WTC11 (cell line): ENCODE results near the gene GET4.

Experiments used
- ATF2 ChIP-seq: sonication (generic); formaldehyde crosslinking; IDR thresholded peaks from 2 replicates; pipeline ENCODE4 v1.8.1; 2022; ENCODE audit warnings: low read depth, missing genetic modification reagents, borderline replicate concordance
- CREB1 ChIP-seq: sonication (generic); formaldehyde crosslinking; IDR thresholded peaks from 2 replicates; pipeline ENCODE4 v1.8.0; 2023; ENCODE audit warnings: mild to moderate bottlenecking, missing genetic modification reagents
- ELF4 ChIP-seq: sonication (generic); formaldehyde crosslinking; IDR thresholded peaks from 2 replicates; pipeline ENCODE4 v1.8.1; 2022; ENCODE audit warnings: low read depth, mild to moderate bottlenecking, moderate library complexity, missing genetic modification reagents
- EMX1 ChIP-seq: fragments of 250-450 bp; sonication (Bioruptor Pico); IDR thresholded peaks from 2 replicates; pipeline ENCODE4 v1.8.0; 2021; ENCODE audit warnings: mild to moderate bottlenecking
- FOXJ3 ChIP-seq: sonication (generic); formaldehyde crosslinking; IDR thresholded peaks from 2 replicates; pipeline ENCODE4 v1.9.0; 2021; ENCODE audit warnings: missing genetic modification reagents, mild to moderate bottlenecking, borderline replicate concordance
- NR2C2 ChIP-seq: sonication (generic); formaldehyde crosslinking; IDR thresholded peaks from 2 replicates; pipeline ENCODE4 v1.8.0; 2022; ENCODE audit warnings: mild to moderate bottlenecking, missing genetic modification reagents
- PRRX2 ChIP-seq: fragments of 250-450 bp; sonication (Bioruptor Pico); IDR thresholded peaks from 2 replicates; pipeline ENCODE4 v1.8.0; 2021; ENCODE audit warnings: mild to moderate bottlenecking
- SMAD3 ChIP-seq: sonication (generic); formaldehyde crosslinking; IDR thresholded peaks from 2 replicates; pipeline ENCODE4 v1.8.0; 2022; ENCODE audit warnings: missing genetic modification reagents, mild to moderate bottlenecking, borderline replicate concordance
- ZNF121 ChIP-seq: sonication (generic); formaldehyde crosslinking; IDR thresholded peaks from 2 replicates; pipeline ENCODE4 v1.8.0; 2023; ENCODE audit warnings: missing genetic modification reagents
- ZNF263 ChIP-seq: sonication (generic); formaldehyde crosslinking; IDR thresholded peaks from 2 replicates; pipeline ENCODE4 v1.8.1; 2022; ENCODE audit warnings: low read depth, mild to moderate bottlenecking, moderate library complexity, missing genetic modification reagents
- TF ChIP-seq, protein P1 (sequence below): fragments of 200-600 bp; IDR thresholded peaks from 2 replicates; pipeline ENCODE4 v1.8.0; 2022; ENCODE audit warnings: antibody characterized with exemption
- TF ChIP-seq, protein P2 (sequence below): sonication (generic); formaldehyde crosslinking; IDR thresholded peaks from 2 replicates; pipeline ENCODE4 v1.8.1; 2022; ENCODE audit warnings: low read depth, mild to moderate bottlenecking, moderate library complexity, missing genetic modification reagents, borderline replicate concordance
- TF ChIP-seq, protein P3 (sequence below): sonication (generic); formaldehyde crosslinking; IDR thresholded peaks from 2 replicates; pipeline ENCODE4 v1.8.0; 2022; ENCODE audit warnings: missing genetic modification reagents
- TF ChIP-seq, protein P4 (sequence below): fragments of 250-450 bp; sonication (Bioruptor Pico); IDR thresholded peaks from 2 replicates; pipeline ENCODE4 v1.8.0; 2021; ENCODE audit warnings: mild to moderate bottlenecking

DNA sequence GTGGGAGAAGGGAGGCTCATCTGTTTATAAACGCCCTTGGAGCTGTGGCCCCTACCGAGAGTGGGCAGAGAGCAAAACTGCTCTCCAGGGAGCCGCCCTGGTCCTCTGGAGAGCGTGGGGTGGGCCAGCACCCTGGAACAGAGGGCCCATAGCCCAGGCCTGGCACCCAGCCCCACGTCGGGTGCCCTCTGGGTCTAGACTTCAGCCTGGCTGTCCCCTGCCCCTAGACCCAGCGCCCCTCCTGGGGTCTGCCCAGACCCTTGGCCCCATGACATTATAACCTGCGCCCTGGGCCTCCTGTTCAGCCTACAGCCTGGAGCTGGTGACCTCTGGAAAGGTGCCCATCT is 24.7 kb downstream of the GET4 start:
- TF ChIP-seq EMX1 (no peak), ZNF263 (no peak), PRRX2 (no peak), NR2C2 (CRISPR knock-in tag) (no peak), CREB1 (no peak), SMAD3 (CRISPR knock-in tag) (no peak), ZNF121 (no peak), ELF4 (CRISPR knock-in tag) (no peak), ATF2 (no peak), FOXJ3 (CRISPR knock-in tag) (no peak)
- TF ChIP-seq, protein P1, sequence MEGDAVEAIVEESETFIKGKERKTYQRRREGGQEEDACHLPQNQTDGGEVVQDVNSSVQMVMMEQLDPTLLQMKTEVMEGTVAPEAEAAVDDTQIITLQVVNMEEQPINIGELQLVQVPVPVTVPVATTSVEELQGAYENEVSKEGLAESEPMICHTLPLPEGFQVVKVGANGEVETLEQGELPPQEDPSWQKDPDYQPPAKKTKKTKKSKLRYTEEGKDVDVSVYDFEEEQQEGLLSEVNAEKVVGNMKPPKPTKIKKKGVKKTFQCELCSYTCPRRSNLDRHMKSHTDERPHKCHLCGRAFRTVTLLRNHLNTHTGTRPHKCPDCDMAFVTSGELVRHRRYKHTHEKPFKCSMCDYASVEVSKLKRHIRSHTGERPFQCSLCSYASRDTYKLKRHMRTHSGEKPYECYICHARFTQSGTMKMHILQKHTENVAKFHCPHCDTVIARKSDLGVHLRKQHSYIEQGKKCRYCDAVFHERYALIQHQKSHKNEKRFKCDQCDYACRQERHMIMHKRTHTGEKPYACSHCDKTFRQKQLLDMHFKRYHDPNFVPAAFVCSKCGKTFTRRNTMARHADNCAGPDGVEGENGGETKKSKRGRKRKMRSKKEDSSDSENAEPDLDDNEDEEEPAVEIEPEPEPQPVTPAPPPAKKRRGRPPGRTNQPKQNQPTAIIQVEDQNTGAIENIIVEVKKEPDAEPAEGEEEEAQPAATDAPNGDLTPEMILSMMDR = no peak
- TF ChIP-seq, protein P2, sequence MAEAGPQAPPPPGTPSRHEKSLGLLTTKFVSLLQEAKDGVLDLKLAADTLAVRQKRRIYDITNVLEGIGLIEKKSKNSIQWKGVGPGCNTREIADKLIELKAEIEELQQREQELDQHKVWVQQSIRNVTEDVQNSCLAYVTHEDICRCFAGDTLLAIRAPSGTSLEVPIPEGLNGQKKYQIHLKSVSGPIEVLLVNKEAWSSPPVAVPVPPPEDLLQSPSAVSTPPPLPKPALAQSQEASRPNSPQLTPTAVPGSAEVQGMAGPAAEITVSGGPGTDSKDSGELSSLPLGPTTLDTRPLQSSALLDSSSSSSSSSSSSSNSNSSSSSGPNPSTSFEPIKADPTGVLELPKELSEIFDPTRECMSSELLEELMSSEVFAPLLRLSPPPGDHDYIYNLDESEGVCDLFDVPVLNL (CRISPR knock-in tag) = no peak
- TF ChIP-seq, protein P3, sequence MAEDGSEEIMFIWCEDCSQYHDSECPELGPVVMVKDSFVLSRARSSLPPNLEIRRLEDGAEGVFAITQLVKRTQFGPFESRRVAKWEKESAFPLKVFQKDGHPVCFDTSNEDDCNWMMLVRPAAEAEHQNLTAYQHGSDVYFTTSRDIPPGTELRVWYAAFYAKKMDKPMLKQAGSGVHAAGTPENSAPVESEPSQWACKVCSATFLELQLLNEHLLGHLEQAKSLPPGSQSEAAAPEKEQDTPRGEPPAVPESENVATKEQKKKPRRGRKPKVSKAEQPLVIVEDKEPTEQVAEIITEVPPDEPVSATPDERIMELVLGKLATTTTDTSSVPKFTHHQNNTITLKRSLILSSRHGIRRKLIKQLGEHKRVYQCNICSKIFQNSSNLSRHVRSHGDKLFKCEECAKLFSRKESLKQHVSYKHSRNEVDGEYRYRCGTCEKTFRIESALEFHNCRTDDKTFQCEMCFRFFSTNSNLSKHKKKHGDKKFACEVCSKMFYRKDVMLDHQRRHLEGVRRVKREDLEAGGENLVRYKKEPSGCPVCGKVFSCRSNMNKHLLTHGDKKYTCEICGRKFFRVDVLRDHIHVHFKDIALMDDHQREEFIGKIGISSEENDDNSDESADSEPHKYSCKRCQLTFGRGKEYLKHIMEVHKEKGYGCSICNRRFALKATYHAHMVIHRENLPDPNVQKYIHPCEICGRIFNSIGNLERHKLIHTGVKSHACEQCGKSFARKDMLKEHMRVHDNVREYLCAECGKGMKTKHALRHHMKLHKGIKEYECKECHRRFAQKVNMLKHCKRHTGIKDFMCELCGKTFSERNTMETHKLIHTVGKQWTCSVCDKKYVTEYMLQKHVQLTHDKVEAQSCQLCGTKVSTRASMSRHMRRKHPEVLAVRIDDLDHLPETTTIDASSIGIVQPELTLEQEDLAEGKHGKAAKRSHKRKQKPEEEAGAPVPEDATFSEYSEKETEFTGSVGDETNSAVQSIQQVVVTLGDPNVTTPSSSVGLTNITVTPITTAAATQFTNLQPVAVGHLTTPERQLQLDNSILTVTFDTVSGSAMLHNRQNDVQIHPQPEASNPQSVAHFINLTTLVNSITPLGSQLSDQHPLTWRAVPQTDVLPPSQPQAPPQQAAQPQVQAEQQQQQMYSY = no peak
- TF ChIP-seq, protein P4, sequence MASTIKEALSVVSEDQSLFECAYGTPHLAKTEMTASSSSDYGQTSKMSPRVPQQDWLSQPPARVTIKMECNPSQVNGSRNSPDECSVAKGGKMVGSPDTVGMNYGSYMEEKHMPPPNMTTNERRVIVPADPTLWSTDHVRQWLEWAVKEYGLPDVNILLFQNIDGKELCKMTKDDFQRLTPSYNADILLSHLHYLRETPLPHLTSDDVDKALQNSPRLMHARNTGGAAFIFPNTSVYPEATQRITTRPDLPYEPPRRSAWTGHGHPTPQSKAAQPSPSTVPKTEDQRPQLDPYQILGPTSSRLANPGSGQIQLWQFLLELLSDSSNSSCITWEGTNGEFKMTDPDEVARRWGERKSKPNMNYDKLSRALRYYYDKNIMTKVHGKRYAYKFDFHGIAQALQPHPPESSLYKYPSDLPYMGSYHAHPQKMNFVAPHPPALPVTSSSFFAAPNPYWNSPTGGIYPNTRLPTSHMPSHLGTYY (CRISPR knock-in tag) = no peak
